ENCODE data around the gene PGS1.

PGS1 gene

GRCh38 chr17:78428025-78428575 lies 49.7 kb downstream of the PGS1 start:
- Histone ChIP-seq H2AFZ (ENCODE audit: low read length, unreplicated experiment) (no peak overlapping the region), H3K27ac (ENCODE audit: low read depth, low read length) (no peak overlapping the region), H3K36me3 (ENCODE audit: insufficient read depth, low read length) (peaks cover 6% of the 10 kb centered on the region; the same call in 1 of the 2 replicates), H3K27me3 (ENCODE audit: insufficient read depth, low read length) (no peaks in the 10 kb centered on the region), H3K4me1 (ENCODE audit: control insufficient read depth, insufficient read depth, low read length, unreplicated experiment) (no peaks in the 10 kb centered on the region), H3K4me3 (ENCODE audit: low read depth, low read length) (no peak overlapping the region), H3K79me2 (ENCODE audit: control insufficient read depth, insufficient read depth, low read length, unreplicated experiment) (no peaks in the 10 kb centered on the region)

- Histone ChIP-seq H3K4me1 (ENCODE audit: control insufficient read depth, insufficient read depth, low read length, unreplicated experiment) (no peaks in the 10 kb centered on the region), H3K4me3 (ENCODE audit: low read depth, low read length) (no peak overlapping the region), H3K79me2 (ENCODE audit: control insufficient read depth, insufficient read depth, low read length, unreplicated experiment) (no peaks in the 10 kb centered on the region), H3K27ac (ENCODE audit: low read depth, low read length) (no peak overlapping the region), H3K36me3 (ENCODE audit: insufficient read depth, low read length) (peaks cover 6% of the 10 kb centered on the region; the same call in 1 of the 2 replicates), H3K27me3 (ENCODE audit: insufficient read depth, low read length) (no peaks in the 10 kb centered on the region), H2AFZ (ENCODE audit: low read length, unreplicated experiment) (no peak overlapping the region)
Measured at GRCh38 chr17:78428836-78429617, 50.6 kb downstream of the PGS1 start.

- H2AFZ ChIP-seq (ENCODE audit: low read length, unreplicated experiment), result no peak overlapping the region
- H3K27me3 ChIP-seq (ENCODE audit: insufficient read depth, low read length), result no peaks in the 10 kb centered on the region; the same call in 1 of the 2 replicates
- H3K36me3 ChIP-seq (ENCODE audit: insufficient read depth, low read length), result peaks cover 6% of the 10 kb centered on the region; the same call in 1 of the 2 replicates
- no peak overlapping the region for H3K27ac ChIP-seq (ENCODE audit: low read depth, low read length)
- no peaks in the 10 kb centered on the region for H3K79me2 ChIP-seq (ENCODE audit: control insufficient read depth, insufficient read depth, low read length, unreplicated experiment)
- H3K4me3 ChIP-seq (ENCODE audit: low read depth, low read length), result no peak overlapping the region
- H3K4me1 ChIP-seq (ENCODE audit: control insufficient read depth, insufficient read depth, low read length, unreplicated experiment), result no peaks in the 10 kb centered on the region
Measured at GRCh38 chr17:78429618-78429995, 51.2 kb downstream of the PGS1 start.

GRCh38 chr17:78430892-78431691 lies 52.6 kb downstream of the PGS1 start:
- no peak overlapping the region for H3K4me3 ChIP-seq (ENCODE audit: low read depth, low read length)
- H3K27me3 ChIP-seq (ENCODE audit: insufficient read depth, low read length), result no peaks in the 10 kb centered on the region; the same call in 1 of the 2 replicates
- peaks cover 6% of the 10 kb centered on the region; the same call in 1 of the 2 replicates for H3K36me3 ChIP-seq (ENCODE audit: insufficient read depth, low read length)
- no peak overlapping the region for H3K27ac ChIP-seq (ENCODE audit: low read depth, low read length)
- no peaks in the 10 kb centered on the region for H3K79me2 ChIP-seq (ENCODE audit: control insufficient read depth, insufficient read depth, low read length, unreplicated experiment)
- no peak overlapping the region for H2AFZ ChIP-seq (ENCODE audit: low read length, unreplicated experiment)
- no peaks in the 10 kb centered on the region for H3K4me1 ChIP-seq (ENCODE audit: control insufficient read depth, insufficient read depth, low read length, unreplicated experiment)

- H3K79me2 ChIP-seq (ENCODE audit: control insufficient read depth, insufficient read depth, low read length, unreplicated experiment), result no peaks in the 10 kb centered on the region
- no peaks in the 10 kb centered on the region for H3K4me1 ChIP-seq (ENCODE audit: control insufficient read depth, insufficient read depth, low read length, unreplicated experiment)
- H3K4me3 ChIP-seq (ENCODE audit: low read depth, low read length), result no peak overlapping the region
- H3K36me3 ChIP-seq (ENCODE audit: insufficient read depth, low read length), result peaks cover 6% of the 10 kb centered on the region; the same call in 1 of the 2 replicates
- H3K27ac ChIP-seq (ENCODE audit: low read depth, low read length), result no peak overlapping the region
- H3K27me3 ChIP-seq (ENCODE audit: insufficient read depth, low read length), result no peaks in the 10 kb centered on the region; the same call in 1 of the 2 replicates
- H2AFZ ChIP-seq (ENCODE audit: low read length, unreplicated experiment), result no peak overlapping the region
Measured at GRCh38 chr17:78431692-78431958, 53.2 kb downstream of the PGS1 start.

- H3K79me2 ChIP-seq (ENCODE audit: control insufficient read depth, insufficient read depth, low read length, unreplicated experiment), result no peaks in the 10 kb centered on the region
- H3K27ac ChIP-seq (ENCODE audit: low read depth, low read length), result no peak overlapping the region
- H2AFZ ChIP-seq (ENCODE audit: low read length, unreplicated experiment), result no peak overlapping the region
- H3K4me3 ChIP-seq (ENCODE audit: low read depth, low read length), result no peak overlapping the region
- peaks cover under 1% of the 10 kb centered on the region; the same call in 1 of the 2 replicates for H3K36me3 ChIP-seq (ENCODE audit: insufficient read depth, low read length)
- peaks cover 6% of the 10 kb centered on the region for H3K27me3 ChIP-seq (ENCODE audit: insufficient read depth, low read length)
- no peaks in the 10 kb centered on the region for H3K4me1 ChIP-seq (ENCODE audit: control insufficient read depth, insufficient read depth, low read length, unreplicated experiment)
Measured at GRCh38 chr17:78432226-78433012, 54.0 kb downstream of the PGS1 start.

GRCh38 chr17:78433013-78433727 lies 54.7 kb downstream of the PGS1 start:
- Histone ChIP-seq H2AFZ (ENCODE audit: low read length, unreplicated experiment) (no peak overlapping the region), H3K79me2 (ENCODE audit: control insufficient read depth, insufficient read depth, low read length, unreplicated experiment) (no peaks in the 10 kb centered on the region), H3K27ac (ENCODE audit: low read depth, low read length) (no peak overlapping the region), H3K27me3 (ENCODE audit: insufficient read depth, low read length) (peaks cover 8% of the 10 kb centered on the region), H3K4me3 (ENCODE audit: low read depth, low read length) (no peak overlapping the region), H3K4me1 (ENCODE audit: control insufficient read depth, insufficient read depth, low read length, unreplicated experiment) (no peaks in the 10 kb centered on the region), H3K36me3 (ENCODE audit: insufficient read depth, low read length) (no peaks in the 10 kb centered on the region)

- Histone ChIP-seq H2AFZ (ENCODE audit: low read length, unreplicated experiment) (no peak overlapping the region), H3K4me3 (ENCODE audit: low read depth, low read length) (no peak overlapping the region), H3K36me3 (ENCODE audit: insufficient read depth, low read length) (no peaks in the 10 kb centered on the region), H3K27me3 (ENCODE audit: insufficient read depth, low read length) (peaks cover 8% of the 10 kb centered on the region), H3K79me2 (ENCODE audit: control insufficient read depth, insufficient read depth, low read length, unreplicated experiment) (no peaks in the 10 kb centered on the region), H3K27ac (ENCODE audit: low read depth, low read length) (no peak overlapping the region), H3K4me1 (ENCODE audit: control insufficient read depth, insufficient read depth, low read length, unreplicated experiment) (no peaks in the 10 kb centered on the region)
Measured at GRCh38 chr17:78433780-78434335, 55.4 kb downstream of the PGS1 start.

GRCh38 chr17:78434455-78435329 lies 56.2 kb downstream of the PGS1 start:
- no peak overlapping the region for H2AFZ ChIP-seq (ENCODE audit: low read length, unreplicated experiment)
- no peaks in the 10 kb centered on the region for H3K79me2 ChIP-seq (ENCODE audit: control insufficient read depth, insufficient read depth, low read length, unreplicated experiment)
- no peak overlapping the region for H3K27ac ChIP-seq (ENCODE audit: low read depth, low read length)
- no peaks in the 10 kb centered on the region for H3K4me1 ChIP-seq (ENCODE audit: control insufficient read depth, insufficient read depth, low read length, unreplicated experiment)
- H3K4me3 ChIP-seq (ENCODE audit: low read depth, low read length), result no peak overlapping the region
- peaks cover 8% of the 10 kb centered on the region for H3K27me3 ChIP-seq (ENCODE audit: insufficient read depth, low read length)
- H3K36me3 ChIP-seq (ENCODE audit: insufficient read depth, low read length), result no peaks in the 10 kb centered on the region

Data from ACC112 (cell line).